WTC11 (cell line): Measurements from ENCODE around the gene NIN. TPM values are rescaled to one million over a fixed set of nuclear protein-coding genes. Genes with fewer than 3 reads are reported as not detected.

Source experiments
- ATAC-seq: fragments of 200-7000 bp; cut with Tn5 transposase; 2 replicates; pipeline ENCODE4 v1.10.0; 2021; ENCODE audit warnings: mild to moderate bottlenecking, moderate library complexity
- CTCF ChIA-PET: fragments of 300-600 bp; sonication (Branson Sonifier 250); formaldehyde crosslinking; loops from one replicate; lab custom pipeline; 2021; ENCODE audit warnings: antibody characterized with exemption; lab: Charles Lee
- POLR2A ChIA-PET: fragments of 350-600 bp; sonication (Branson Sonifier 250); formaldehyde crosslinking; loops from one replicate; lab custom pipeline; 2021; ENCODE audit warnings: antibody characterized with exemption; lab: Charles Lee
- DNase-seq: peaks from one replicate; pipeline ENCODE4 v3.0.0; 2021; ENCODE audit warnings: low spot score
- H3K27ac Mint-ChIP-seq: 2 replicates; pipeline ENCODE4 v1.8.0; 2021; ENCODE audit warnings: mixed read lengths
- H3K27me3 Mint-ChIP-seq: 2 replicates; pipeline ENCODE4 v1.8.0; 2021; ENCODE audit warnings: low read depth, mild to moderate bottlenecking, moderate library complexity, mixed read lengths
- H3K36me3 Mint-ChIP-seq: 2 replicates; pipeline ENCODE4 v1.8.0; 2021; ENCODE audit warnings: mixed read lengths
- H3K4me1 Mint-ChIP-seq: 2 replicates; pipeline ENCODE4 v1.8.0; 2022; ENCODE audit warnings: mixed read lengths
- H3K4me3 Mint-ChIP-seq: 2 replicates; pipeline ENCODE4 v1.8.0; 2021; ENCODE audit warnings: mild to moderate bottlenecking, moderate library complexity, mixed read lengths
- H3K9me3 Mint-ChIP-seq: 2 replicates; pipeline ENCODE4 v1.8.0; 2021; ENCODE audit warnings: mixed read lengths
- CBFB ChIP-seq: sonication (generic); formaldehyde crosslinking; IDR thresholded peaks from 2 replicates; pipeline ENCODE4 v1.8.1; 2022; ENCODE audit warnings: mild to moderate bottlenecking, low read depth, missing genetic modification reagents
- ETV6 ChIP-seq: sonication (generic); formaldehyde crosslinking; IDR thresholded peaks from 2 replicates; pipeline ENCODE4 v1.8.1; 2022; ENCODE audit warnings: mild to moderate bottlenecking, missing genetic modification reagents
- FOXP1 ChIP-seq: sonication (generic); formaldehyde crosslinking; IDR thresholded peaks from 2 replicates; pipeline ENCODE4 v1.8.0; 2022; ENCODE audit warnings: missing genetic modification reagents, mild to moderate bottlenecking, moderate library complexity, borderline replicate concordance
- HMGA2 ChIP-seq: fragments of 250-450 bp; sonication (Bioruptor Pico); IDR thresholded peaks from 2 replicates; pipeline ENCODE4 v1.4.0; 2021; ENCODE audit warnings: mild to moderate bottlenecking, moderate library complexity
- KAT7 ChIP-seq: sonication (generic); formaldehyde crosslinking; IDR thresholded peaks from 2 replicates; pipeline ENCODE4 v1.8.1; 2023; ENCODE audit warnings: missing genetic modification reagents, mild to moderate bottlenecking, borderline replicate concordance
- RORB ChIP-seq: fragments of 250-450 bp; sonication (Bioruptor Pico); IDR thresholded peaks from 2 replicates; pipeline ENCODE4 v1.9.0; 2021; ENCODE audit warnings: mild to moderate bottlenecking
- SMAD3 ChIP-seq: sonication (generic); formaldehyde crosslinking; IDR thresholded peaks from 2 replicates; pipeline ENCODE4 v1.8.0; 2022; ENCODE audit warnings: missing genetic modification reagents, mild to moderate bottlenecking, borderline replicate concordance
- TEAD1 ChIP-seq: sonication (generic); formaldehyde crosslinking; IDR thresholded peaks from 2 replicates; pipeline ENCODE4 v1.8.0; 2022; ENCODE audit warnings: mild to moderate bottlenecking, missing genetic modification reagents
- ZBTB21 ChIP-seq: sonication (generic); formaldehyde crosslinking; IDR thresholded peaks from 2 replicates; pipeline ENCODE4 v1.8.1; 2023; ENCODE audit warnings: mild to moderate bottlenecking, missing genetic modification reagents, borderline replicate concordance
- ZNF219 ChIP-seq: sonication (generic); formaldehyde crosslinking; IDR thresholded peaks from 2 replicates; pipeline ENCODE4 v1.8.0; 2023; ENCODE audit warnings: missing genetic modification reagents, mild to moderate bottlenecking, borderline replicate concordance
- ZNF423 ChIP-seq: fragments of 250-450 bp; sonication (Bioruptor Pico); IDR thresholded peaks from 2 replicates; pipeline ENCODE4 v2.1.2; 2022; ENCODE audit warnings: mild to moderate bottlenecking, moderate library complexity
- total RNA-seq: library from RNA; stranded (reverse); gene quantifications from 3 replicates; pipeline ENCODE4 v1.2.3, GENCODE V29; 2021
- TF ChIP-seq, protein P1 (sequence below): fragments of 250-450 bp; sonication (Bioruptor Pico); IDR thresholded peaks from 2 replicates; pipeline ENCODE4 v1.9.0; 2021; ENCODE audit warnings: mild to moderate bottlenecking
- TF ChIP-seq, protein P2 (sequence below): sonication (generic); formaldehyde crosslinking; IDR thresholded peaks from 2 replicates; pipeline ENCODE4 v1.8.1; 2023; ENCODE audit warnings: mild to moderate bottlenecking, moderate library complexity, missing genetic modification reagents
- TF ChIP-seq, protein P3 (sequence below): sonication (generic); formaldehyde crosslinking; conservative IDR thresholded peaks from 2 replicates; pipeline ENCODE4 v1.8.1; 2022; ENCODE audit warnings: mild to moderate bottlenecking, missing genetic modification reagents
- TF ChIP-seq, protein P4 (sequence below): fragments of 200-600 bp; IDR thresholded peaks from 2 replicates; pipeline ENCODE4 v1.8.0; 2022; ENCODE audit warnings: antibody characterized with exemption
- TF ChIP-seq, protein P5 (sequence below): sonication (generic); formaldehyde crosslinking; IDR thresholded peaks from 2 replicates; pipeline ENCODE4 v1.8.1; 2022; ENCODE audit warnings: mild to moderate bottlenecking, moderate library complexity, missing genetic modification reagents
- TF ChIP-seq, protein P6 (sequence below): sonication (generic); formaldehyde crosslinking; IDR thresholded peaks from 2 replicates; pipeline ENCODE4 v1.8.0; 2023; ENCODE audit warnings: missing genetic modification reagents, mild to moderate bottlenecking, borderline replicate concordance
- TF ChIP-seq, protein P7 (sequence below): fragments of 250-450 bp; sonication (Bioruptor Pico); IDR thresholded peaks from 2 replicates; pipeline ENCODE4 v1.8.0; 2021; ENCODE audit warnings: mild to moderate bottlenecking

NIN gene
- total RNA-seq, 1 experiment from 2014 or later: 23.8 TPM

DNA sequence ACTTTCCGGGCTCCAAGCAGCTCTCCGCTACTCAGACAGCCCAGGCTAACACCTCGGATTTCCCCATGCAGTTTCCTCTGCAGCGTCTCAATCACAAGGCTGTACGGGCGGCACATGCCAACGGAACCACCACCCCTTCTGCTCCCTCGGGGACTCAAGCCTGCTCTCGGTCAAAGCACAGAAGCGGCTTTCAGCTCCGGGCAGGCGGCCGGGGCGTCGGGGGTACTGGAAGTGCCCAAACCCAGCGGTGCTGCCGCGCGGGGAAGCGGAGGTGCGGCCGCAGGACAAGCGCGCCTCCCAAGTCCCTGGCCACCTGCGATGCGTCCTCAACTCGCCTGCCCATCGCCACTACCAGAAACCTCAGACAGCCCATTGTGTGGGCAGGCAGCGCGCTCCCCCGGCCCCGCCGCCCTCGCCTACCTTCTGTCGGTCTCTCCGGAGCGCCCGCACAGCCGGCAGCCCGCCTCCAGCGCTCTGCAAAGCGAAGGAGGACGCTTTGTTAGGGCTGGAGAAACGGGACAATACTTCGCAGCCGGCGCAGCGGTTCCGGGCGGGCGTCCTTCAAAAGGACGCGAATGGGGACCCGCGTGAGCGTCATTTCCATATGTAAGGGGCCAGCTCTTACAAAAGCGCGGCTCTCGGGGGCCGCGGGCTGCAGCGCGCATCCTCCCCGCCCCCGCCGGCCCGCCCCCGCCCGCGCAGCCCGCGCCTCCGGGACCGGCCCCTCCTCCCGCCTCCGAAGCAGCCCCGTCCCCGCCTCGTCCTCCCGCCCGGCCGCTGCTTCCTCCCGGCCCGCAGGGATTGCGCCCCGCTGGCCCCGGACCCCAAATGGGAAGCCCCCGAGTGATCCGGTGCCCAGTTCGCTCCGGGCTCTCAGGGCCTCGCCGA lies 674 bp downstream of the NIN start:
- Mint-ChIP-seq H3K4me3 (peak overlapping the region; percentile 80), H3K27me3 (peaks cover 89% of the 10 kb centered on the region), H3K27ac (peak overlapping the region; percentile 8; the same call in 1 of the 2 replicates), H3K9me3 (no peaks in the 10 kb centered on the region), H3K4me1 (peaks cover 34% of the 10 kb centered on the region), H3K36me3 (peaks cover 3% of the 10 kb centered on the region; the same call in 1 of the 2 replicates)
- CTCF ChIA-PET: interaction anchor here (1.1 to 5.3 kb wide), 7 partner anchors 19 to 265 kb away, joined by 3 to 51 read pairs (median 4); partner anchors contain the start of gene TRIM9
- ATAC-seq (peak; percentile 43), DNase-seq (peak; percentile 73)
- POLR2A ChIA-PET: interaction anchor here (0.6 to 1.9 kb wide), 5 partner anchors 29 to 114 kb away, joined by 3 to 7 read pairs (median 3); partner anchors contain the start of gene PYGL
- TF ChIP-seq, protein P1, sequence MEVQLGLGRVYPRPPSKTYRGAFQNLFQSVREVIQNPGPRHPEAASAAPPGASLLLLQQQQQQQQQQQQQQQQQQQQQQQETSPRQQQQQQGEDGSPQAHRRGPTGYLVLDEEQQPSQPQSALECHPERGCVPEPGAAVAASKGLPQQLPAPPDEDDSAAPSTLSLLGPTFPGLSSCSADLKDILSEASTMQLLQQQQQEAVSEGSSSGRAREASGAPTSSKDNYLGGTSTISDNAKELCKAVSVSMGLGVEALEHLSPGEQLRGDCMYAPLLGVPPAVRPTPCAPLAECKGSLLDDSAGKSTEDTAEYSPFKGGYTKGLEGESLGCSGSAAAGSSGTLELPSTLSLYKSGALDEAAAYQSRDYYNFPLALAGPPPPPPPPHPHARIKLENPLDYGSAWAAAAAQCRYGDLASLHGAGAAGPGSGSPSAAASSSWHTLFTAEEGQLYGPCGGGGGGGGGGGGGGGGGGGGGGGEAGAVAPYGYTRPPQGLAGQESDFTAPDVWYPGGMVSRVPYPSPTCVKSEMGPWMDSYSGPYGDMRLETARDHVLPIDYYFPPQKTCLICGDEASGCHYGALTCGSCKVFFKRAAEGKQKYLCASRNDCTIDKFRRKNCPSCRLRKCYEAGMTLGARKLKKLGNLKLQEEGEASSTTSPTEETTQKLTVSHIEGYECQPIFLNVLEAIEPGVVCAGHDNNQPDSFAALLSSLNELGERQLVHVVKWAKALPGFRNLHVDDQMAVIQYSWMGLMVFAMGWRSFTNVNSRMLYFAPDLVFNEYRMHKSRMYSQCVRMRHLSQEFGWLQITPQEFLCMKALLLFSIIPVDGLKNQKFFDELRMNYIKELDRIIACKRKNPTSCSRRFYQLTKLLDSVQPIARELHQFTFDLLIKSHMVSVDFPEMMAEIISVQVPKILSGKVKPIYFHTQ (CRISPR knock-in tag): no peak
- TF ChIP-seq, protein P2, sequence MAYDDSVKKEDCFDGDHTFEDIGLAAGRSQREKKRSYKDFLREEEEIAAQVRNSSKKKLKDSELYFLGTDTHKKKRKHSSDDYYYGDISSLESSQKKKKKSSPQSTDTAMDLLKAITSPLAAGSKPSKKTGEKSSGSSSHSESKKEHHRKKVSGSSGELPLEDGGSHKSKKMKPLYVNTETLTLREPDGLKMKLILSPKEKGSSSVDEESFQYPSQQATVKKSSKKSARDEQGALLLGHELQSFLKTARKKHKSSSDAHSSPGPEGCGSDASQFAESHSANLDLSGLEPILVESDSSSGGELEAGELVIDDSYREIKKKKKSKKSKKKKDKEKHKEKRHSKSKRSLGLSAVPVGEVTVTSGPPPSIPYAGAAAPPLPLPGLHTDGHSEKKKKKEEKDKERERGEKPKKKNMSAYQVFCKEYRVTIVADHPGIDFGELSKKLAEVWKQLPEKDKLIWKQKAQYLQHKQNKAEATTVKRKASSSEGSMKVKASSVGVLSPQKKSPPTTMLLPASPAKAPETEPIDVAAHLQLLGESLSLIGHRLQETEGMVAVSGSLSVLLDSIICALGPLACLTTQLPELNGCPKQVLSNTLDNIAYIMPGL (CRISPR knock-in tag): peak; percentile 72; the same call in 1 of the 2 replicates
- TF ChIP-seq TEAD1 (peak; percentile 56; the same call in 1 of the 2 replicates), SMAD3 (CRISPR knock-in tag) (0 out of 2 replicates have a peak, but pooled peaks have one; percentile 17), CBFB (CRISPR knock-in tag) (no peak), ETV6 (CRISPR knock-in tag) (peak; percentile 52; the same call in 1 of the 2 replicates), ZNF423 (0 out of 2 replicates have a peak, but pooled peaks have one; percentile 4), FOXP1 (CRISPR knock-in tag) (peak; percentile 61), ZNF219 (CRISPR knock-in tag) (no peak), KAT7 (CRISPR knock-in tag) (0 out of 2 replicates have a peak, but pooled peaks have one; percentile 16), HMGA2 (CRISPR knock-in tag) (no peak), RORB (no peak), ZBTB21 (peak; percentile 51; the same call in 1 of the 2 replicates)
- TF ChIP-seq, protein P3, sequence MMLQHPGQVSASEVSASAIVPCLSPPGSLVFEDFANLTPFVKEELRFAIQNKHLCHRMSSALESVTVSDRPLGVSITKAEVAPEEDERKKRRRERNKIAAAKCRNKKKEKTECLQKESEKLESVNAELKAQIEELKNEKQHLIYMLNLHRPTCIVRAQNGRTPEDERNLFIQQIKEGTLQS (CRISPR knock-in tag): no peak
- TF ChIP-seq, protein P4, sequence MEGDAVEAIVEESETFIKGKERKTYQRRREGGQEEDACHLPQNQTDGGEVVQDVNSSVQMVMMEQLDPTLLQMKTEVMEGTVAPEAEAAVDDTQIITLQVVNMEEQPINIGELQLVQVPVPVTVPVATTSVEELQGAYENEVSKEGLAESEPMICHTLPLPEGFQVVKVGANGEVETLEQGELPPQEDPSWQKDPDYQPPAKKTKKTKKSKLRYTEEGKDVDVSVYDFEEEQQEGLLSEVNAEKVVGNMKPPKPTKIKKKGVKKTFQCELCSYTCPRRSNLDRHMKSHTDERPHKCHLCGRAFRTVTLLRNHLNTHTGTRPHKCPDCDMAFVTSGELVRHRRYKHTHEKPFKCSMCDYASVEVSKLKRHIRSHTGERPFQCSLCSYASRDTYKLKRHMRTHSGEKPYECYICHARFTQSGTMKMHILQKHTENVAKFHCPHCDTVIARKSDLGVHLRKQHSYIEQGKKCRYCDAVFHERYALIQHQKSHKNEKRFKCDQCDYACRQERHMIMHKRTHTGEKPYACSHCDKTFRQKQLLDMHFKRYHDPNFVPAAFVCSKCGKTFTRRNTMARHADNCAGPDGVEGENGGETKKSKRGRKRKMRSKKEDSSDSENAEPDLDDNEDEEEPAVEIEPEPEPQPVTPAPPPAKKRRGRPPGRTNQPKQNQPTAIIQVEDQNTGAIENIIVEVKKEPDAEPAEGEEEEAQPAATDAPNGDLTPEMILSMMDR: no peak
- TF ChIP-seq, protein P5, sequence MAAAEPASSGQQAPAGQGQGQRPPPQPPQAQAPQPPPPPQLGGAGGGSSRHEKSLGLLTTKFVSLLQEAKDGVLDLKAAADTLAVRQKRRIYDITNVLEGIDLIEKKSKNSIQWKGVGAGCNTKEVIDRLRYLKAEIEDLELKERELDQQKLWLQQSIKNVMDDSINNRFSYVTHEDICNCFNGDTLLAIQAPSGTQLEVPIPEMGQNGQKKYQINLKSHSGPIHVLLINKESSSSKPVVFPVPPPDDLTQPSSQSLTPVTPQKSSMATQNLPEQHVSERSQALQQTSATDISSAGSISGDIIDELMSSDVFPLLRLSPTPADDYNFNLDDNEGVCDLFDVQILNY (CRISPR knock-in tag): 0 out of 2 replicates have a peak, but pooled peaks have one; percentile 48
- TF ChIP-seq, protein P6, sequence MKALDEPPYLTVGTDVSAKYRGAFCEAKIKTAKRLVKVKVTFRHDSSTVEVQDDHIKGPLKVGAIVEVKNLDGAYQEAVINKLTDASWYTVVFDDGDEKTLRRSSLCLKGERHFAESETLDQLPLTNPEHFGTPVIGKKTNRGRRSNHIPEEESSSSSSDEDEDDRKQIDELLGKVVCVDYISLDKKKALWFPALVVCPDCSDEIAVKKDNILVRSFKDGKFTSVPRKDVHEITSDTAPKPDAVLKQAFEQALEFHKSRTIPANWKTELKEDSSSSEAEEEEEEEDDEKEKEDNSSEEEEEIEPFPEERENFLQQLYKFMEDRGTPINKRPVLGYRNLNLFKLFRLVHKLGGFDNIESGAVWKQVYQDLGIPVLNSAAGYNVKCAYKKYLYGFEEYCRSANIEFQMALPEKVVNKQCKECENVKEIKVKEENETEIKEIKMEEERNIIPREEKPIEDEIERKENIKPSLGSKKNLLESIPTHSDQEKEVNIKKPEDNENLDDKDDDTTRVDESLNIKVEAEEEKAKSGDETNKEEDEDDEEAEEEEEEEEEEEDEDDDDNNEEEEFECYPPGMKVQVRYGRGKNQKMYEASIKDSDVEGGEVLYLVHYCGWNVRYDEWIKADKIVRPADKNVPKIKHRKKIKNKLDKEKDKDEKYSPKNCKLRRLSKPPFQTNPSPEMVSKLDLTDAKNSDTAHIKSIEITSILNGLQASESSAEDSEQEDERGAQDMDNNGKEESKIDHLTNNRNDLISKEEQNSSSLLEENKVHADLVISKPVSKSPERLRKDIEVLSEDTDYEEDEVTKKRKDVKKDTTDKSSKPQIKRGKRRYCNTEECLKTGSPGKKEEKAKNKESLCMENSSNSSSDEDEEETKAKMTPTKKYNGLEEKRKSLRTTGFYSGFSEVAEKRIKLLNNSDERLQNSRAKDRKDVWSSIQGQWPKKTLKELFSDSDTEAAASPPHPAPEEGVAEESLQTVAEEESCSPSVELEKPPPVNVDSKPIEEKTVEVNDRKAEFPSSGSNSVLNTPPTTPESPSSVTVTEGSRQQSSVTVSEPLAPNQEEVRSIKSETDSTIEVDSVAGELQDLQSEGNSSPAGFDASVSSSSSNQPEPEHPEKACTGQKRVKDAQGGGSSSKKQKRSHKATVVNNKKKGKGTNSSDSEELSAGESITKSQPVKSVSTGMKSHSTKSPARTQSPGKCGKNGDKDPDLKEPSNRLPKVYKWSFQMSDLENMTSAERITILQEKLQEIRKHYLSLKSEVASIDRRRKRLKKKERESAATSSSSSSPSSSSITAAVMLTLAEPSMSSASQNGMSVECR: peak; percentile 67; the same call in 1 of the 2 replicates
- TF ChIP-seq, protein P7, sequence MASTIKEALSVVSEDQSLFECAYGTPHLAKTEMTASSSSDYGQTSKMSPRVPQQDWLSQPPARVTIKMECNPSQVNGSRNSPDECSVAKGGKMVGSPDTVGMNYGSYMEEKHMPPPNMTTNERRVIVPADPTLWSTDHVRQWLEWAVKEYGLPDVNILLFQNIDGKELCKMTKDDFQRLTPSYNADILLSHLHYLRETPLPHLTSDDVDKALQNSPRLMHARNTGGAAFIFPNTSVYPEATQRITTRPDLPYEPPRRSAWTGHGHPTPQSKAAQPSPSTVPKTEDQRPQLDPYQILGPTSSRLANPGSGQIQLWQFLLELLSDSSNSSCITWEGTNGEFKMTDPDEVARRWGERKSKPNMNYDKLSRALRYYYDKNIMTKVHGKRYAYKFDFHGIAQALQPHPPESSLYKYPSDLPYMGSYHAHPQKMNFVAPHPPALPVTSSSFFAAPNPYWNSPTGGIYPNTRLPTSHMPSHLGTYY: no peak
